GM18498 (cell line): ENCODE results near the gene LRP1B.
"Not testable (repeated sequence)": the region's sequence is repeated elsewhere in the genome, so short reads cannot be mapped to it uniquely, and the experiment has no call there.

Experiments used
- ATAC-seq: cut with Tn5 transposase; IDR thresholded peaks from one replicate; pipeline ENCODE4 v1.9.1; 2021; ENCODE audit warnings: mild to moderate bottlenecking, moderate library complexity; ENCODE audit not compliant: unreplicated experiment

LRP1B gene

GRCh38 chr2:140658760-140659692 is 1471.8 kb downstream of the LRP1B start:
- no peak for ATAC-seq

GRCh38 chr2:140657657-140658056 is 1473.2 kb downstream of the LRP1B start:
- ATAC-seq: no peak

GRCh38 chr2:140654565-140654964 is 1476.3 kb downstream of the LRP1B start:
- no peak for ATAC-seq

- ATAC-seq: no peak
These were observed 1480.0 kb downstream of the LRP1B start for GRCh38 chr2:140650825-140651224.

GRCh38 chr2:140650134-140650533 is 1480.7 kb downstream of the LRP1B start:
- ATAC-seq: not testable (repeated sequence)

- no peak for ATAC-seq
These were observed 1482.4 kb downstream of the LRP1B start for GRCh38 chr2:140648393-140648792.

- no peak for ATAC-seq
These were observed 1487.0 kb downstream of the LRP1B start for GRCh38 chr2:140643761-140644187.

- no peak for ATAC-seq
These were observed 1489.7 kb downstream of the LRP1B start for GRCh38 chr2:140641163-140641562.

- peak; percentile 69 for ATAC-seq
These were observed 1491.2 kb downstream of the LRP1B start for GRCh38 chr2:140639628-140640027.

GRCh38 chr2:140630557-140630956 is 1500.3 kb downstream of the LRP1B start:
- no peak for ATAC-seq

- ATAC-seq: no peak
These were observed 1502.9 kb downstream of the LRP1B start for GRCh38 chr2:140627885-140628284.

GRCh38 chr2:140627136-140627535 is 1503.7 kb downstream of the LRP1B start:
- no peak for ATAC-seq

GRCh38 chr2:140624200-140624599 is 1506.6 kb downstream of the LRP1B start:
- no peak for ATAC-seq

GRCh38 chr2:140621583-140622362 is 1509.0 kb downstream of the LRP1B start:
- no peak for ATAC-seq

- peak; percentile 63 for ATAC-seq
These were observed 1526.0 kb downstream of the LRP1B start for GRCh38 chr2:140604788-140605187.

- no peak for ATAC-seq
These were observed 1526.7 kb downstream of the LRP1B start for GRCh38 chr2:140604096-140604495.

GRCh38 chr2:140603416-140603815 is 1527.4 kb downstream of the LRP1B start:
- ATAC-seq: no peak

- ATAC-seq: no peak
These were observed 1529.0 kb downstream of the LRP1B start for GRCh38 chr2:140601801-140602200.

GRCh38 chr2:140601342-140601741 is 1529.5 kb downstream of the LRP1B start:
- no peak for ATAC-seq

- ATAC-seq: no peak
These were observed 1530.7 kb downstream of the LRP1B start for GRCh38 chr2:140600116-140600515.

GRCh38 chr2:140597836-140598235 is 1533.0 kb downstream of the LRP1B start:
- ATAC-seq: no peak

- no peak for ATAC-seq
These were observed 1533.6 kb downstream of the LRP1B start for GRCh38 chr2:140597205-140597604.
